Measurements from ENCODE around the gene PPFIBP2.

GRCh38 chr11:7610393-7610792 lies 96.6 kb downstream of the PPFIBP2 start:
- TF ChIP-seq CTCF (IDR thresholded peaks at IDR 0.05) (no peak), POLR2A (IDR thresholded peaks at IDR 0.05) (no peak)

Data from adrenal gland (tissue), 5 donors.